ENCODE results near the gene C12orf76. TPM values are rescaled to one million over a fixed set of nuclear protein-coding genes. Genes with fewer than 3 reads are reported as not detected.

C12orf76 gene
- total RNA-seq, 1 experiment from 2014 or later, result 11.9 TPM

- DNase-seq, result no peak
- no peaks in the 10 kb centered on the region for H3K9me3 ChIP-seq
- H3K27me3 ChIP-seq (replicated peaks; ENCODE audit: control insufficient read depth, insufficient read depth, low read length), result no peaks in the 10 kb centered on the region
- ChIA-PET CTCF (no interaction called here), POLR2A (no interaction called here)
- H3K4me3 Mint-ChIP-seq (ENCODE audit: unreplicated experiment), result no peak overlapping the region
- H3K36me3 ChIP-seq (ENCODE audit: control insufficient read depth, insufficient read depth, low read length), result no peaks in the 10 kb centered on the region
- no peaks in the 10 kb centered on the region for H3K27me3 Mint-ChIP-seq (ENCODE audit: insufficient read depth, unreplicated experiment)
- H3K9me3 Mint-ChIP-seq (ENCODE audit: unreplicated experiment), result no peaks in the 10 kb centered on the region
- H3K4me3 ChIP-seq (ENCODE audit: low read depth, low read length), result no peak overlapping the region
- H3K4me1 ChIP-seq, result no peaks in the 10 kb centered on the region
- H3K4me1 Mint-ChIP-seq (ENCODE audit: low read depth, unreplicated experiment), result no peaks in the 10 kb centered on the region
- H3K36me3 Mint-ChIP-seq (ENCODE audit: insufficient read depth, unreplicated experiment), result peaks cover 25% of the 10 kb centered on the region
- no peak overlapping the region for H3K27ac Mint-ChIP-seq (ENCODE audit: unreplicated experiment)
- BruUV-seq (replicated peaks), result no TSS peak
- TF ChIP-seq, protein P1, sequence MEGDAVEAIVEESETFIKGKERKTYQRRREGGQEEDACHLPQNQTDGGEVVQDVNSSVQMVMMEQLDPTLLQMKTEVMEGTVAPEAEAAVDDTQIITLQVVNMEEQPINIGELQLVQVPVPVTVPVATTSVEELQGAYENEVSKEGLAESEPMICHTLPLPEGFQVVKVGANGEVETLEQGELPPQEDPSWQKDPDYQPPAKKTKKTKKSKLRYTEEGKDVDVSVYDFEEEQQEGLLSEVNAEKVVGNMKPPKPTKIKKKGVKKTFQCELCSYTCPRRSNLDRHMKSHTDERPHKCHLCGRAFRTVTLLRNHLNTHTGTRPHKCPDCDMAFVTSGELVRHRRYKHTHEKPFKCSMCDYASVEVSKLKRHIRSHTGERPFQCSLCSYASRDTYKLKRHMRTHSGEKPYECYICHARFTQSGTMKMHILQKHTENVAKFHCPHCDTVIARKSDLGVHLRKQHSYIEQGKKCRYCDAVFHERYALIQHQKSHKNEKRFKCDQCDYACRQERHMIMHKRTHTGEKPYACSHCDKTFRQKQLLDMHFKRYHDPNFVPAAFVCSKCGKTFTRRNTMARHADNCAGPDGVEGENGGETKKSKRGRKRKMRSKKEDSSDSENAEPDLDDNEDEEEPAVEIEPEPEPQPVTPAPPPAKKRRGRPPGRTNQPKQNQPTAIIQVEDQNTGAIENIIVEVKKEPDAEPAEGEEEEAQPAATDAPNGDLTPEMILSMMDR (IDR thresholded peaks at IDR 0.05; ENCODE audit: insufficient read depth in 1 of 2, low read depth in 1 of 2, low read length in 1 of 2, severe bottlenecking in 1 of 2, unreplicated experiment in 1 of 2), result no peak
- intact Hi-C loops (cut with micrococcal nuclease; ENCODE audit: unreplicated experiment), result no loop called here
These were observed 19.0 kb downstream of the C12orf76 start for GRCh38 chr12:110029290-110029815.

DNA sequence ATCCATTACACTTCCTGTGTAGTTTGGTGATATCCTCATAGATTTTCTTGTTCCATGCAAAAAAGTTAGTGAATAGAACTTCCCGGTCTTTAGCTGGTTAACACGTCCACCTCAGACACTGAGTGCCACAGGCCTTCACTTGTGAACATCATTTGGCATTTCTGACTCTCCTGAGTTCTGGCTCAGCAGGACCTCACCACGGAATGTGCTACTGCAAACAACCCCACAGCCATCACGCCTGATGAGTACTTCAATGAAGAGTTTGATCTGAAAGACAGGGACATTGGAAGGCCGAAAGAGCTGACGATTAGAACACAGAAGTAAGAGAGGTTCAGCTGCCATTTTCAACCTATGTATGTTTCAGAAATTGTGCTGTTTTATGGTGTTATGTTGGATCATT lies 20.0 kb downstream of the C12orf76 start:
- Histone ChIP-seq H3K27me3 (replicated peaks; ENCODE audit: control insufficient read depth, insufficient read depth, low read length) (no peaks in the 10 kb centered on the region), H3K36me3 (ENCODE audit: control insufficient read depth, insufficient read depth, low read length) (no peaks in the 10 kb centered on the region)
- POLR2A ChIA-PET, result no interaction called here

GRCh38 chr12:110024051-110024450 lies 24.3 kb downstream of the C12orf76 start:
- Histone ChIP-seq H3K4me3 (ENCODE audit: low read depth, low read length) (no peak overlapping the region), H3K9me3 (no peaks in the 10 kb centered on the region), H3K4me1 (no peaks in the 10 kb centered on the region), H3K27me3 (replicated peaks; ENCODE audit: control insufficient read depth, insufficient read depth, low read length) (no peaks in the 10 kb centered on the region), H3K36me3 (ENCODE audit: control insufficient read depth, insufficient read depth, low read length) (peaks cover 2% of the 10 kb centered on the region)
- POLR2A ChIA-PET, result interaction anchor here (0.6 to 1.0 kb wide), 2 partner anchors 16 to 300 kb away, joined by 3 read pairs; no protein-coding TSS in a partner anchor
- no peak for DNase-seq
- Mint-ChIP-seq H3K4me3 (ENCODE audit: unreplicated experiment) (no peak overlapping the region), H3K27me3 (ENCODE audit: insufficient read depth, unreplicated experiment) (no peaks in the 10 kb centered on the region), H3K27ac (ENCODE audit: unreplicated experiment) (no peak overlapping the region), H3K36me3 (ENCODE audit: insufficient read depth, unreplicated experiment) (peaks cover 35% of the 10 kb centered on the region), H3K4me1 (ENCODE audit: low read depth, unreplicated experiment) (no peaks in the 10 kb centered on the region), H3K9me3 (ENCODE audit: unreplicated experiment) (no peaks in the 10 kb centered on the region)
- CTCF ChIA-PET, result interaction anchor here (1.1 to 1.4 kb wide), 2 partner anchors 67 to 171 kb away, joined by 7 to 8 read pairs; no protein-coding TSS in a partner anchor
- TF ChIP-seq, protein P1 (IDR thresholded peaks at IDR 0.05; ENCODE audit: insufficient read depth in 1 of 2, low read depth in 1 of 2, low read length in 1 of 2, severe bottlenecking in 1 of 2, unreplicated experiment in 1 of 2), result no peak
- intact Hi-C loops (cut with micrococcal nuclease; ENCODE audit: unreplicated experiment), result no loop called here
- no TSS peak for BruUV-seq (replicated peaks)

More for the DNA sequence above, 20.0 kb downstream of the C12orf76 start:
- BruUV-seq (replicated peaks), result no TSS peak
- H3K4me3 ChIP-seq (ENCODE audit: low read depth, low read length), result no peak overlapping the region
- CTCF ChIA-PET, result no interaction called here
- TF ChIP-seq, protein P1 (IDR thresholded peaks at IDR 0.05; ENCODE audit: insufficient read depth in 1 of 2, low read depth in 1 of 2, low read length in 1 of 2, severe bottlenecking in 1 of 2, unreplicated experiment in 1 of 2), result no peak
- no peaks in the 10 kb centered on the region for H3K9me3 ChIP-seq
- DNase-seq, result no peak
- Mint-ChIP-seq H3K9me3 (ENCODE audit: unreplicated experiment) (no peaks in the 10 kb centered on the region), H3K36me3 (ENCODE audit: insufficient read depth, unreplicated experiment) (peaks cover 19% of the 10 kb centered on the region), H3K27ac (ENCODE audit: unreplicated experiment) (no peak overlapping the region), H3K27me3 (ENCODE audit: insufficient read depth, unreplicated experiment) (no peaks in the 10 kb centered on the region), H3K4me1 (ENCODE audit: low read depth, unreplicated experiment) (no peaks in the 10 kb centered on the region), H3K4me3 (ENCODE audit: unreplicated experiment) (no peak overlapping the region)
- no peaks in the 10 kb centered on the region for H3K4me1 ChIP-seq
- intact Hi-C loops (cut with micrococcal nuclease; ENCODE audit: unreplicated experiment), result no loop called here

Measured in Caco-2 (cell line).